ENCODE measurements around the gene DRAXIN. TPM values are rescaled to one million over a fixed set of nuclear protein-coding genes. Genes with fewer than 3 reads are reported as not detected.

Gene DRAXIN
- polyA plus RNA-seq, 1 donor (not counting 4 experiments of a cell fraction or from before 2014, with no cell fraction given) = not detected

DNA sequence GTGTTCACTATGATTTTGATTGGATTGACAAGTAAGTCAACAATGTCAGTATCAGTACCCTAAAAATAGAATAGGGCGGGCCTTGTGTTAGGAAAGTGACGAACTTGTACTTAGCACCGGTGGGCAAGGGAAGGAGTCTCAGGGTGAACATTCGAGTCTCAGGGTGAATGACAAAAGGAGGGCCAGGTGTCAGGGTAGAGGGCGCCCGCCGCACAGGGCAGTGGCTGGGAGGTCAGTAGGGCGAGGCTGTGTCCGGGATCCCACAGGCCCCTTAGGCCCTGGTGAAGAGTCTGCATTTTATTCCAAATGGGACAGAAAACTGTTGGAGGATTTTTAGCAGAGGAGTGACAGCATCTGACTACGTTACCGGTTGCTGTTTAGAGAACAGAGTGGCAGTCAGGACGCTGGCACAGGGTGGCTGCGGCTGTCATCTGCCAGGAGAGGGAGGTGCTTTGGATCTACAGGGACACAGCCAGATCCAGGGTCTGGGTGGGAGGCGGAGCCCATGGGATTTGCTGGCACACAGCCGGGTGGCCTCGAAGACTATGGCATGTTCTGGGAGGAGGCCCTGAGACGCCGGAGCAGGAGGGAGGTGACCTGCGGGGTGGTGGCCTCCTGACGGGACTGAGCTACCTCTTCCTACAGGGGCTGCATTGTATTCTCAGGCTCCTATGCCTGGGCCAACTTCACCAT is 55.4 kb downstream of the DRAXIN start:
- H3K4me3 ChIP-seq (ENCODE audit: control insufficient read depth in 2 of 3, extremely low read depth in 1 of 3, insufficient read depth in 2 of 3, low read depth in 1 of 3, low read length in 3 of 3) = no peak overlapping the region
- H3K9me1 ChIP-seq (ENCODE audit: control insufficient read depth, extremely low read depth, insufficient read depth, low read length) = no peaks in the 10 kb centered on the region
- no peak for DNase-seq (ENCODE audit: low read depth, low spot score)
- no peak for TF ChIP-seq EZH2 (IDR thresholded peaks at IDR 0.05; ENCODE audit: low read length)
- TF ChIP-seq, protein P1, sequence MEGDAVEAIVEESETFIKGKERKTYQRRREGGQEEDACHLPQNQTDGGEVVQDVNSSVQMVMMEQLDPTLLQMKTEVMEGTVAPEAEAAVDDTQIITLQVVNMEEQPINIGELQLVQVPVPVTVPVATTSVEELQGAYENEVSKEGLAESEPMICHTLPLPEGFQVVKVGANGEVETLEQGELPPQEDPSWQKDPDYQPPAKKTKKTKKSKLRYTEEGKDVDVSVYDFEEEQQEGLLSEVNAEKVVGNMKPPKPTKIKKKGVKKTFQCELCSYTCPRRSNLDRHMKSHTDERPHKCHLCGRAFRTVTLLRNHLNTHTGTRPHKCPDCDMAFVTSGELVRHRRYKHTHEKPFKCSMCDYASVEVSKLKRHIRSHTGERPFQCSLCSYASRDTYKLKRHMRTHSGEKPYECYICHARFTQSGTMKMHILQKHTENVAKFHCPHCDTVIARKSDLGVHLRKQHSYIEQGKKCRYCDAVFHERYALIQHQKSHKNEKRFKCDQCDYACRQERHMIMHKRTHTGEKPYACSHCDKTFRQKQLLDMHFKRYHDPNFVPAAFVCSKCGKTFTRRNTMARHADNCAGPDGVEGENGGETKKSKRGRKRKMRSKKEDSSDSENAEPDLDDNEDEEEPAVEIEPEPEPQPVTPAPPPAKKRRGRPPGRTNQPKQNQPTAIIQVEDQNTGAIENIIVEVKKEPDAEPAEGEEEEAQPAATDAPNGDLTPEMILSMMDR (optimal IDR thresholded peaks at IDR 0.05 in 1 of 3, IDR thresholded peaks at IDR 0.05 in 1 of 3, conservative IDR thresholded peaks at IDR 0.05 in 1 of 3; ENCODE audit: extremely low read depth in 1 of 3, insufficient read depth in 2 of 3, low read length in 3 of 3) = no peak
- peaks cover 1% of the 10 kb centered on the region for H3K79me2 ChIP-seq (ENCODE audit: control insufficient read depth, insufficient read depth, low read length)
- no peak overlapping the region for H3K27ac ChIP-seq (ENCODE audit: control insufficient read depth, insufficient read depth, low read length)
- FAIRE-seq = no peak
- dilution Hi-C loops (cut with MboI; ENCODE audit: extremely low pct_ligation_motif_present, low sequenced_read_pairs) = no loop called here
- H3K4me2 ChIP-seq (ENCODE audit: control insufficient read depth, extremely low read depth, insufficient read depth, low read depth, low read length) = no peak overlapping the region
- H3K9me3 ChIP-seq (ENCODE audit: control insufficient read depth, low read depth, low read length) = no peaks in the 10 kb centered on the region
- no peak overlapping the region for H2AFZ ChIP-seq (ENCODE audit: control insufficient read depth, low read length)
- peaks cover 6% of the 10 kb centered on the region for H3K4me1 ChIP-seq (ENCODE audit: control insufficient read depth, extremely low read depth, insufficient read depth, low read length)
- no peaks in the 10 kb centered on the region for H3K27me3 ChIP-seq (ENCODE audit: control insufficient read depth, extremely low read depth, insufficient read depth, low read length)
- H3K36me3 ChIP-seq (ENCODE audit: control insufficient read depth in 2 of 2, extremely low read depth in 1 of 2, insufficient read depth in 2 of 2, low read length in 2 of 2) = peaks cover 13 to 49% of the 10 kb centered on the region in 2 experiments
- H4K20me1 ChIP-seq (ENCODE audit: control insufficient read depth, extremely low read depth, insufficient read depth, low read length) = no peaks in the 10 kb centered on the region
- no peak overlapping the region for H3K9ac ChIP-seq (ENCODE audit: control insufficient read depth, extremely low read depth, insufficient read depth, low read length)

DNA sequence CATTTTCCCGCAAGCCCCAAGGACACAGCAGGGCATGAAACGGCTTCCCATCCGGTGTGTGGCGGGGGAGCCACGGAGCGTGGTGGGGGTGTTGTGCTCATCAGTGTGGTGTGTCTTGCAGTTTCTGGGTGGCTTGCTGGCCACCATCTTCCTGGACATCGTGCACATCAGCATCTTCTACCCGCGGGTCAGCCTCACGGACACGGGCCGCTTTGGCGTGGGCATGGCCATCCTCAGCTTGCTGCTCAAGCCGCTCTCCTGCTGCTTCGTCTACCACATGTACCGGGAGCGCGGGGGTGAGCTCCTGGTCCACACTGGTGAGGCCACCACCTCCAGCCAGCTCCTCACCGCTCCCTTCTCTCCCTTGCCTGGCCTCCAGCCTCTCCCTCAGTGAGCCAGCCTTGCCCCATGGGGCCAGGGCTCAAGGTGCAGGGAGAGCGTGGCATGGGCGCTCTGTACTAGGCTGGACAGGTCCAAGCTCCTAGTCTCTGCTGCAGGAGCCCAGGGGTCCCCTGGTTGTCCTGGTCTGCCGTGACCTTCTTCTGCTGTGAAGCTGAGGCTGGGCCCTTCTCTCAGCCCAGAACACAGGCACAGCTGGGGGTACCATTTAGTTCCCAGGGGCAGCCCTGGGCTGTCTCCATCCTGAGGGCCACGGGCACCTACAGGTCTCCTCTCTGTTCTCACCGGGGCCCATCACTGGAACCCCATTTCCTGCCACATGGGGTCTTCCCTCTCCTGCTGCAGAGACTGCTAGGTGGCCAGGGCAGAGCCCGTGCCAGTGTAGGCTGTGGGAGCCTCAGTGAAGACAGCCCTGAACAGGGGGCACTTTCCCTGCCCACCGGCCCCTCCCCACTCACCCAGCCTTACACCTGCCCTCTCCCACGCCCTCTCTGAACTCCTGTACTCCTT is 57.0 kb downstream of the DRAXIN start:
- Histone ChIP-seq H2AFZ (ENCODE audit: control insufficient read depth, low read length) (no peak overlapping the region), H3K4me2 (ENCODE audit: control insufficient read depth, extremely low read depth, insufficient read depth, low read depth, low read length) (no peak overlapping the region)
- no peak for FAIRE-seq

More for the DNA sequence above, 57.0 kb downstream of the DRAXIN start:
- Histone ChIP-seq H3K36me3 (ENCODE audit: control insufficient read depth in 2 of 2, extremely low read depth in 1 of 2, insufficient read depth in 2 of 2, low read length in 2 of 2) (peaks cover 13 to 49% of the 10 kb centered on the region in 2 experiments), H4K20me1 (ENCODE audit: control insufficient read depth, extremely low read depth, insufficient read depth, low read length) (no peaks in the 10 kb centered on the region), H3K9me3 (ENCODE audit: control insufficient read depth, low read depth, low read length) (no peaks in the 10 kb centered on the region), H3K27me3 (ENCODE audit: control insufficient read depth, extremely low read depth, insufficient read depth, low read length) (no peaks in the 10 kb centered on the region), H3K9me1 (ENCODE audit: control insufficient read depth, extremely low read depth, insufficient read depth, low read length) (no peaks in the 10 kb centered on the region), H3K27ac (ENCODE audit: control insufficient read depth, insufficient read depth, low read length) (no peak overlapping the region), H3K9ac (ENCODE audit: control insufficient read depth, extremely low read depth, insufficient read depth, low read length) (no peak overlapping the region), H3K4me3 (ENCODE audit: control insufficient read depth in 2 of 3, extremely low read depth in 1 of 3, insufficient read depth in 2 of 3, low read depth in 1 of 3, low read length in 3 of 3) (no peak overlapping the region), H3K79me2 (ENCODE audit: control insufficient read depth, insufficient read depth, low read length) (no peaks in the 10 kb centered on the region), H3K4me1 (ENCODE audit: control insufficient read depth, extremely low read depth, insufficient read depth, low read length) (peaks cover 6% of the 10 kb centered on the region)
- TF ChIP-seq, protein P1 (optimal IDR thresholded peaks at IDR 0.05 in 1 of 3, IDR thresholded peaks at IDR 0.05 in 1 of 3, conservative IDR thresholded peaks at IDR 0.05 in 1 of 3; ENCODE audit: extremely low read depth in 1 of 3, insufficient read depth in 2 of 3, low read length in 3 of 3) = no peak
- no peak for TF ChIP-seq EZH2 (IDR thresholded peaks at IDR 0.05; ENCODE audit: low read length)
- dilution Hi-C loops (cut with MboI; ENCODE audit: extremely low pct_ligation_motif_present, low sequenced_read_pairs) = no loop called here
- DNase-seq (ENCODE audit: low read depth, low spot score) = no peak
